H9 (cell line): Measurements from ENCODE around the gene GLT6D1. TPM values are rescaled to one million over a fixed set of nuclear protein-coding genes. Genes with fewer than 3 reads are reported as not detected.

ENCODE experiments used
- DNase-seq: peaks from one replicate; pipeline ENCODE4 v3.0.0-alpha.2; 2017
- H2AFZ ChIP-seq: one replicate; pipeline ENCODE4 v1.6.1; 2013; ENCODE audit warnings: mild to moderate bottlenecking, low read length, control low read depth, moderate library complexity
- H2AK5ac ChIP-seq: 2 replicates; pipeline ENCODE4 v1.6.1; 2013; ENCODE audit warnings: low read length, control low read depth, mixed read lengths; ENCODE audit not compliant: insufficient read length
- H2BK120ac ChIP-seq: one replicate; pipeline ENCODE4 v1.6.1; 2013; ENCODE audit warnings: low read depth, mild to moderate bottlenecking, low read length, control low read depth, inconsistent platforms; ENCODE audit not compliant: poor library complexity, severe bottlenecking
- H2BK12ac ChIP-seq: 2 replicates; pipeline ENCODE4 v1.6.1; 2013; ENCODE audit warnings: low read length, control low read depth, mixed read lengths, low read depth; ENCODE audit not compliant: insufficient read length
- H2BK15ac ChIP-seq: 2 replicates; pipeline ENCODE4 v1.6.1; 2013; ENCODE audit warnings: low read depth, low read length, control low read depth
- H2BK20ac ChIP-seq: one replicate; pipeline ENCODE4 v1.6.1; 2013; ENCODE audit warnings: low read depth, mild to moderate bottlenecking, low read length, control low read depth, inconsistent platforms; ENCODE audit not compliant: poor library complexity, severe bottlenecking
- H2BK5ac ChIP-seq: 2 replicates; pipeline ENCODE4 v1.6.1; 2013; ENCODE audit warnings: low read length, control low read depth, mixed read lengths; ENCODE audit not compliant: insufficient read length
- H3K14ac ChIP-seq: 2 replicates; pipeline ENCODE4 v1.6.1; 2013; ENCODE audit warnings: low read length, control low read depth; ENCODE audit not compliant: insufficient read depth
- H3K18ac ChIP-seq: 2 replicates; pipeline ENCODE4 v1.6.1; 2013; ENCODE audit warnings: low read depth, mild to moderate bottlenecking, mixed read lengths, low read length, control low read depth; ENCODE audit not compliant: insufficient read length
- H3K23ac ChIP-seq: 2 replicates; pipeline ENCODE4 v1.6.1; 2013; ENCODE audit warnings: low read length, control low read depth, mixed read lengths, low read depth; ENCODE audit not compliant: insufficient read length
- H3K23me2 ChIP-seq: 2 replicates; pipeline ENCODE4 v1.6.1; 2013; ENCODE audit warnings: low read depth, mild to moderate bottlenecking, mixed read lengths, low read length, control low read depth; ENCODE audit not compliant: insufficient read length, poor library complexity, severe bottlenecking
- H3K27ac ChIP-seq: 2 replicates; pipeline ENCODE4 v1.5.1; 2013; ENCODE audit warnings: low read length, control low read depth, mixed read lengths, low read depth; ENCODE audit not compliant: insufficient read length
- H3K27me3 ChIP-seq: 2 replicates; pipeline ENCODE4 v1.6.1; 2013; ENCODE audit warnings: low read length, control low read depth, inconsistent platforms; ENCODE audit not compliant: insufficient read depth
- H3K4ac ChIP-seq: 2 replicates; pipeline ENCODE4 v1.6.1; 2013; ENCODE audit warnings: low read depth, mild to moderate bottlenecking, control low read depth, inconsistent platforms, low read length, moderate library complexity
- H3K4me1 ChIP-seq: 2 replicates; pipeline ENCODE4 v1.6.1; 2013; ENCODE audit warnings: low read length, control low read depth, inconsistent platforms; ENCODE audit not compliant: insufficient read depth
- H3K4me2 ChIP-seq: 2 replicates; pipeline ENCODE4 v1.6.1; 2013; ENCODE audit warnings: low read length, control low read depth, mixed read lengths; ENCODE audit not compliant: insufficient read length, insufficient read depth
- H3K56ac ChIP-seq: 2 replicates; pipeline ENCODE4 v1.6.1; 2013; ENCODE audit warnings: low read depth, mild to moderate bottlenecking, mixed read lengths, low read length, control low read depth; ENCODE audit not compliant: insufficient read length
- H3K79me1 ChIP-seq: 2 replicates; pipeline ENCODE4 v1.6.1; 2013; ENCODE audit warnings: low read depth, mild to moderate bottlenecking, moderate library complexity, low read length, control low read depth, inconsistent platforms; ENCODE audit not compliant: insufficient read depth, poor library complexity, severe bottlenecking
- H3K79me2 ChIP-seq: 2 replicates; pipeline ENCODE4 v1.6.1; 2013; ENCODE audit warnings: low read length, control low read depth, inconsistent platforms; ENCODE audit not compliant: insufficient read depth
- H3K9ac ChIP-seq: 2 replicates; pipeline ENCODE4 v1.6.1; 2013; ENCODE audit warnings: low read length, control low read depth, mixed read lengths; ENCODE audit not compliant: insufficient read length; ENCODE audit errors: extremely low read depth
- H3K9me3 ChIP-seq: one replicate; pipeline ENCODE4 v1.6.1; 2013; ENCODE audit warnings: low read depth, low read length, inconsistent platforms; ENCODE audit not compliant: control insufficient read depth
- H3T11ph ChIP-seq: one replicate; pipeline ENCODE4 v1.6.1; 2013; ENCODE audit warnings: mild to moderate bottlenecking, low read length, control low read depth, inconsistent platforms
- H4K20me1 ChIP-seq: one replicate; pipeline ENCODE4 v1.6.1; 2013; ENCODE audit not compliant: control insufficient read depth, insufficient read length, insufficient read depth
- H4K5ac ChIP-seq: 2 replicates; pipeline ENCODE4 v1.6.1; 2013; ENCODE audit warnings: low read depth, mild to moderate bottlenecking, mixed read lengths, low read length, control low read depth; ENCODE audit not compliant: insufficient read length
- H4K8ac ChIP-seq: replicated peaks from 2 replicates; pipeline ENCODE4 v1.6.1; 2013; ENCODE audit warnings: low read length, control low read depth, mixed read lengths, low read depth; ENCODE audit not compliant: insufficient read length
- H4K91ac ChIP-seq: 2 replicates; pipeline ENCODE4 v1.6.1; 2013; ENCODE audit warnings: low read depth, mild to moderate bottlenecking, moderate library complexity, mixed read lengths, low read length, control low read depth; ENCODE audit not compliant: insufficient read length
- H3K27ac Mint-ChIP-seq, 3 experiments: 2 replicates in 2 of 3; 3 replicates in 1 of 3; pipeline ENCODE4 v1.8.0; 2020 to 2021; ENCODE audit warnings: mixed read lengths in 3 of 3, mild to moderate bottlenecking in 1 of 3, moderate library complexity in 1 of 3
- H3K27me3 Mint-ChIP-seq: 2 replicates; pipeline ENCODE4 v1.8.0; 2021; ENCODE audit warnings: low read depth, mild to moderate bottlenecking, moderate library complexity, mixed read lengths
- H3K36me3 Mint-ChIP-seq, 3 experiments: 2 replicates in 2 of 3; 3 replicates in 1 of 3; pipeline ENCODE4 v1.8.0; 2020 to 2021; ENCODE audit warnings: low read depth in 3 of 3, mixed read lengths in 3 of 3; ENCODE audit not compliant: insufficient read depth in 1 of 3
- H3K4me1 Mint-ChIP-seq, 2 experiments: 2 replicates each; pipeline ENCODE4 v1.8.0; 2020; ENCODE audit warnings: mixed read lengths in 2 of 2
- H3K4me3 Mint-ChIP-seq, 2 experiments: 2 replicates in 1 of 2; 3 replicates in 1 of 2; pipeline ENCODE4 v1.8.0; 2020 to 2021; ENCODE audit warnings: mild to moderate bottlenecking in 2 of 2, mixed read lengths in 2 of 2, moderate library complexity in 1 of 2
- H3K9me3 Mint-ChIP-seq, 2 experiments: 2 replicates in 1 of 2; 3 replicates in 1 of 2; pipeline ENCODE4 v1.8.0; 2020; ENCODE audit warnings: mild to moderate bottlenecking in 2 of 2, mixed read lengths in 2 of 2, moderate library complexity in 1 of 2
- WGBS: extraction: QIAGEN DNeasy Blood & Tissue Kit; methylation state at CpG from one replicate; pipeline ENCODE4 v1.1.7; 2013; ENCODE audit warnings: missing lambda C conversion rate, low lambda C conversion rate, mixed read lengths; ENCODE audit not compliant: insufficient read length; ENCODE audit errors: extremely low coverage; 5-methylcytosine and 5-hydroxymethylcytosine counted together
- total RNA-seq: library from RNA; stranded (reverse); gene quantifications from 2 replicates; pipeline ENCODE4 v1.2.1, GENCODE V29; 2021
- TF ChIP-seq, protein P1 (sequence below): fragments of 200-600 bp; sonication (generic); conservative IDR thresholded peaks from 3 replicates; pipeline ENCODE4 v1.8.0; 2021; ENCODE audit warnings: antibody characterized with exemption, mild to moderate bottlenecking

GLT6D1 gene
- total RNA-seq, 1 experiment from 2014 or later = not detected

DNA sequence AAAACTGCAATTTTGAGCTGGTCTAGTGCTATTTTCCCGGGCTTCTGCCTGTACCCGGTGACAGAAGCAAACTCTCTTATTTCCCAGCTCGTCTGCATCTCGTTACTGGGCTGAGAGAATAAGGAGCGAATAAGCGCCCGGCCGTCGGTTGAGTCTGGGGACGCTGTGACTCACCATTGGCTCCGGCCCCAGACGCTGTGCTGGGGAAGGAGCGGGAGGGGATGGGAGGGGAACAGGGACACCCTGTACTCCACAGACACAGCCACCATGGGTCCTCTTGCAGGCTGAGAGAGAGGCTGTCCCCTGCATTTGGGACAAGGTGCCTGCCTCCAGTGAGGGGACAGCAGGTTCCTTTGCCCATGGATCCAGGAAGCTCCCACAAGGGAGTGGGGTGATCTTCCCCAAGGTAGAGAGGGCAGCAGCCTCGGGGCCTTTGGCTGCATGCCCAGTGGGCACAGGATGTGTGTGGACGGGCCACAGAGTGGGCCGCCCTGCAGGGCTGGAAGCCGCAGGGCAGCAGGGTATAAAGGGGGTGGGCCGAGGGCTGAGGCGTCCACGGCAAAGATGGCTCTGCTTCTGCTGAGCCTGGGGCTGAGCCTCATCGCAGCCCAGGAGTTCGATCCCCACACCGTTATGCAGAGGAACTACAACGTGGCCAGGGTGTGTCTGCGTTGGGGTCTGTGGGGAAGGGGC lies 23.6 kb upstream of the GLT6D1 start, which contains the start of gene LCN9:
Gene LCN9 (plus strand): TSS at position 552 of the 693 bp plus-strand sequence. CDS start 13 bp downstream, at position 565.
- no peaks in the 10 kb centered on the region; the same call in none of the 2 replicates for H3K27me3 Mint-ChIP-seq
- H3K18ac ChIP-seq = no peak within 1 kb of the TSS
- H2BK20ac ChIP-seq = no peak within 1 kb of the TSS
- WGBS = no CpG with 5 or more reads among the region's 25 CpGs
- DNase-seq = peak; percentile 24
- peaks cover 9 to 14% of the 10 kb centered on the region in 2 experiments for H3K4me1 Mint-ChIP-seq
- no peak within 1 kb of the TSS for H2AK5ac ChIP-seq
- H3K9me3 Mint-ChIP-seq = peaks cover 2 to 3% of the 10 kb centered on the region in 2 experiments; a peak in 2 of 5 replicates
- no peak within 1 kb of the TSS; the same call in 1 of the 2 replicates for H3K14ac ChIP-seq
- H3K9ac ChIP-seq = no peak within 1 kb of the TSS
- no peak within 1 kb of the TSS for H2BK5ac ChIP-seq
- peaks cover 4% of the 10 kb centered on the region for H3K9me3 ChIP-seq
- no peak within 1 kb of the TSS for H4K91ac ChIP-seq
- no peak within 1 kb of the TSS for H2AFZ ChIP-seq
- no peaks in the 10 kb centered on the region for H3K79me1 ChIP-seq
- H4K20me1 ChIP-seq = peaks cover 2% of the 10 kb centered on the region
- no peak within 1 kb of the TSS for H3K4me2 ChIP-seq
- H3K27me3 ChIP-seq = no peaks in the 10 kb centered on the region
- H3K23ac ChIP-seq = no peak within 1 kb of the TSS
- no peaks in the 10 kb centered on the region for H3K4me1 ChIP-seq
- no peak within 1 kb of the TSS for H3K56ac ChIP-seq
- H2BK12ac ChIP-seq = no peak within 1 kb of the TSS
- H3K23me2 ChIP-seq = no peaks in the 10 kb centered on the region
- no peak within 1 kb of the TSS for H3T11ph ChIP-seq
- H3K79me2 ChIP-seq = no peaks in the 10 kb centered on the region
- H2BK15ac ChIP-seq = no peak within 1 kb of the TSS
- no peak within 1 kb of the TSS for H3K4ac ChIP-seq
- TF ChIP-seq, protein P1, sequence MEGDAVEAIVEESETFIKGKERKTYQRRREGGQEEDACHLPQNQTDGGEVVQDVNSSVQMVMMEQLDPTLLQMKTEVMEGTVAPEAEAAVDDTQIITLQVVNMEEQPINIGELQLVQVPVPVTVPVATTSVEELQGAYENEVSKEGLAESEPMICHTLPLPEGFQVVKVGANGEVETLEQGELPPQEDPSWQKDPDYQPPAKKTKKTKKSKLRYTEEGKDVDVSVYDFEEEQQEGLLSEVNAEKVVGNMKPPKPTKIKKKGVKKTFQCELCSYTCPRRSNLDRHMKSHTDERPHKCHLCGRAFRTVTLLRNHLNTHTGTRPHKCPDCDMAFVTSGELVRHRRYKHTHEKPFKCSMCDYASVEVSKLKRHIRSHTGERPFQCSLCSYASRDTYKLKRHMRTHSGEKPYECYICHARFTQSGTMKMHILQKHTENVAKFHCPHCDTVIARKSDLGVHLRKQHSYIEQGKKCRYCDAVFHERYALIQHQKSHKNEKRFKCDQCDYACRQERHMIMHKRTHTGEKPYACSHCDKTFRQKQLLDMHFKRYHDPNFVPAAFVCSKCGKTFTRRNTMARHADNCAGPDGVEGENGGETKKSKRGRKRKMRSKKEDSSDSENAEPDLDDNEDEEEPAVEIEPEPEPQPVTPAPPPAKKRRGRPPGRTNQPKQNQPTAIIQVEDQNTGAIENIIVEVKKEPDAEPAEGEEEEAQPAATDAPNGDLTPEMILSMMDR = no peak
- peak within 1 kb of the TSS in 1 of 3 experiments; percentile 74; a peak in 2 of 7 replicates for H3K27ac Mint-ChIP-seq
- H2BK120ac ChIP-seq = no peak within 1 kb of the TSS
- no peak within 1 kb of the TSS for H4K8ac ChIP-seq
- H3K4me3 Mint-ChIP-seq = no peak within 1 kb of the TSS
- H4K5ac ChIP-seq = no peak within 1 kb of the TSS
- no peak within 1 kb of the TSS for H3K27ac ChIP-seq
- peaks cover 2 to 23% (median 4%) of the 10 kb centered on the region in 3 experiments; a peak in 6 of 7 replicates for H3K36me3 Mint-ChIP-seq
